Measurements from ENCODE around the gene TRAPPC12.

DNA sequence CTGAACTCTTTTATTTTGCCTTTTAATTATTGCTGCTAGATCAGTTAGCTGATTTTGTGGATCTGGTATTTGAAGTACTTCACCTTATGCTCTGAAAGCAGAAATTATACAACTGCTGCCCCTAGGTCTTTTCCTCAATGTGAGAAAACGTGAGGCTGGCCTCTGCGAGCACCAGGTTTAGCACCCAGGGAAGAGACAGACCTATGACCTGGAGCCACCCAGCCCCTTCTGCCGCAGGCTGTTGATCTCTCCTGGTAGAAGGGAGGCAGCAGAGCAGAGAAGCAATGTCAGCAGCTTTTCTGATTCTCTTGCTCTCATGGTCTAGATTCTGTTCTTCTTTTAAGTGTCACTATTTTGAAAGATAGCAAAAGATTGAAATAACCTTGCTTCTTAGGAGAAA, 19.9 kb downstream of the TRAPPC12 start:
- TF ChIP-seq, protein P1, sequence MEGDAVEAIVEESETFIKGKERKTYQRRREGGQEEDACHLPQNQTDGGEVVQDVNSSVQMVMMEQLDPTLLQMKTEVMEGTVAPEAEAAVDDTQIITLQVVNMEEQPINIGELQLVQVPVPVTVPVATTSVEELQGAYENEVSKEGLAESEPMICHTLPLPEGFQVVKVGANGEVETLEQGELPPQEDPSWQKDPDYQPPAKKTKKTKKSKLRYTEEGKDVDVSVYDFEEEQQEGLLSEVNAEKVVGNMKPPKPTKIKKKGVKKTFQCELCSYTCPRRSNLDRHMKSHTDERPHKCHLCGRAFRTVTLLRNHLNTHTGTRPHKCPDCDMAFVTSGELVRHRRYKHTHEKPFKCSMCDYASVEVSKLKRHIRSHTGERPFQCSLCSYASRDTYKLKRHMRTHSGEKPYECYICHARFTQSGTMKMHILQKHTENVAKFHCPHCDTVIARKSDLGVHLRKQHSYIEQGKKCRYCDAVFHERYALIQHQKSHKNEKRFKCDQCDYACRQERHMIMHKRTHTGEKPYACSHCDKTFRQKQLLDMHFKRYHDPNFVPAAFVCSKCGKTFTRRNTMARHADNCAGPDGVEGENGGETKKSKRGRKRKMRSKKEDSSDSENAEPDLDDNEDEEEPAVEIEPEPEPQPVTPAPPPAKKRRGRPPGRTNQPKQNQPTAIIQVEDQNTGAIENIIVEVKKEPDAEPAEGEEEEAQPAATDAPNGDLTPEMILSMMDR (IDR thresholded peaks at IDR 0.05), result no peak
- TF ChIP-seq POLR2A (IDR thresholded peaks at IDR 0.05) (no peak), EP300 (IDR thresholded peaks at IDR 0.05) (no peak)
